HEK293 (cell line): ENCODE results near the gene MATN1.
A peak's percentile ranks its signal among the peaks of the same experiment; 100 is the strongest.

Experiments used
- CTCF ChIA-PET: fragments of 350-600 bp; formaldehyde crosslinking; extraction: SDS; loops from one replicate; lab custom pipeline; 2021; ENCODE audit warnings: antibody characterized with exemption; lab: Yijun Ruan, JAX
- POLR2A ChIA-PET: fragments of 300-600 bp; formaldehyde crosslinking; extraction: SDS; loops from one replicate; lab custom pipeline; 2020; ENCODE audit warnings: antibody characterized with exemption, inconsistent platforms; lab: Yijun Ruan, JAX
- H3K27ac ChIP-seq: fragments of 200-500 bp; sonication (Bioruptor generic); 2 replicates; pipeline ENCODE4 v1.5.1; 2014; ENCODE audit warnings: low read depth, low read length, control low read depth, inconsistent platforms; ENCODE audit errors: extremely low read depth
- H3K36me3 ChIP-seq, 2 experiments: fragments of 200-500 bp in 1 of 2; sonication (Bioruptor generic) in 1 of 2; 1 replicate in 1 of 2; 2 replicates in 1 of 2; pipeline ENCODE4 v1.5.1; 2014 to 2017; ENCODE audit warnings: inconsistent platforms in 2 of 2, low read length in 2 of 2; ENCODE audit not compliant: control insufficient read depth in 2 of 2, insufficient read depth in 1 of 2
- H3K4me1 ChIP-seq: fragments of 200-500 bp; sonication (Bioruptor generic); 2 replicates; pipeline ENCODE4 v1.5.1; 2014; ENCODE audit warnings: mild to moderate bottlenecking, low read length, inconsistent platforms; ENCODE audit not compliant: control insufficient read depth, insufficient read depth
- H3K4me3 ChIP-seq: 2 replicates; pipeline ENCODE4 v1.5.1; 2011; ENCODE audit warnings: low read depth, mild to moderate bottlenecking, control low read depth, low read length, moderate library complexity
- H3K9me3 ChIP-seq: fragments of 200-500 bp; sonication (Bioruptor generic); 2 replicates; pipeline ENCODE4 v1.5.1; 2014; ENCODE audit warnings: low read depth, low read length, inconsistent platforms; ENCODE audit not compliant: control insufficient read depth, insufficient read depth
- AEBP2 ChIP-seq: fragments of 450-650 bp; formaldehyde crosslinking; IDR thresholded peaks from 2 replicates; pipeline ENCODE4 v1.5.1; 2016; ENCODE audit warnings: missing biosample characterization, missing genetic modification characterization, borderline replicate concordance
- EGR2 ChIP-seq: fragments of 450-650 bp; formaldehyde crosslinking; IDR thresholded peaks from 2 replicates; pipeline ENCODE4 v1.5.1; 2016; ENCODE audit warnings: low read depth, missing biosample characterization, missing genetic modification characterization
- GFI1B ChIP-seq: fragments of 450-650 bp; formaldehyde crosslinking; IDR thresholded peaks from 2 replicates; pipeline ENCODE4 v1.5.1; 2016; ENCODE audit warnings: missing biosample characterization, missing genetic modification characterization
- GLI2 ChIP-seq: fragments of 450-650 bp; formaldehyde crosslinking; IDR thresholded peaks from 2 replicates; pipeline ENCODE4; 2017; ENCODE audit warnings: missing biosample characterization, missing genetic modification characterization, low read depth, borderline replicate concordance
- HOXA7 ChIP-seq: sonication (generic); formaldehyde crosslinking; IDR thresholded peaks from 2 replicates; pipeline ENCODE4 v1.8.1; 2022; ENCODE audit warnings: missing genetic modification reagents, borderline replicate concordance
- KLF10 ChIP-seq: fragments of 450-650 bp; IDR thresholded peaks from 2 replicates; pipeline ENCODE4 v1.5.1; 2018; ENCODE audit warnings: missing biosample characterization, mild to moderate bottlenecking, missing genetic modification characterization
- KLF7 ChIP-seq: fragments of 450-650 bp; formaldehyde crosslinking; IDR thresholded peaks from 2 replicates; pipeline ENCODE4 v1.5.1; 2016; ENCODE audit warnings: missing biosample characterization, missing genetic modification characterization, borderline replicate concordance
- MYNN ChIP-seq: fragments of 450-650 bp; formaldehyde crosslinking; IDR thresholded peaks from 2 replicates; pipeline ENCODE4 v1.5.1; 2016; ENCODE audit warnings: missing biosample characterization, missing genetic modification characterization, borderline replicate concordance
- PATZ1 ChIP-seq: fragments of 450-650 bp; formaldehyde crosslinking; IDR thresholded peaks from 2 replicates; pipeline ENCODE4 v1.5.1; 2016; ENCODE audit warnings: missing biosample characterization, missing genetic modification characterization
- SCRT2 ChIP-seq: fragments of 450-650 bp; formaldehyde crosslinking; IDR thresholded peaks from 2 replicates; pipeline ENCODE4 v1.5.1; 2016; ENCODE audit warnings: missing biosample characterization, missing genetic modification characterization
- WT1 ChIP-seq: fragments of 450-650 bp; formaldehyde crosslinking; IDR thresholded peaks from 2 replicates; pipeline ENCODE4 v1.5.1; 2016; ENCODE audit warnings: missing biosample characterization, missing genetic modification characterization
- ZBTB20 ChIP-seq: fragments of 450-650 bp; formaldehyde crosslinking; IDR thresholded peaks from 2 replicates; pipeline ENCODE4 v1.5.1; 2016; ENCODE audit warnings: missing biosample characterization, missing genetic modification characterization
- ZFHX2 ChIP-seq: fragments of 450-650 bp; formaldehyde crosslinking; conservative IDR thresholded peaks from 2 replicates; pipeline ENCODE4 v1.5.1; 2016; ENCODE audit warnings: missing biosample characterization, missing genetic modification characterization
- ZNF138 ChIP-seq: fragments of 450-650 bp; formaldehyde crosslinking; IDR thresholded peaks from 2 replicates; pipeline ENCODE4 v1.5.1; 2016; ENCODE audit warnings: missing biosample characterization, missing genetic modification characterization, borderline replicate concordance
- ZNF169 ChIP-seq: fragments of 450-650 bp; formaldehyde crosslinking; IDR thresholded peaks from 2 replicates; pipeline ENCODE4 v1.5.1; 2016; ENCODE audit warnings: missing biosample characterization, missing genetic modification characterization
- ZNF18 ChIP-seq: fragments of 450-650 bp; formaldehyde crosslinking; IDR thresholded peaks from 2 replicates; pipeline ENCODE4 v1.5.1; 2016; ENCODE audit warnings: missing biosample characterization, missing genetic modification characterization
- ZNF2 ChIP-seq: fragments of 450-650 bp; formaldehyde crosslinking; IDR thresholded peaks from 2 replicates; pipeline ENCODE4 v1.5.1; 2016; ENCODE audit warnings: missing biosample characterization, missing genetic modification characterization
- ZNF266 ChIP-seq: fragments of 450-650 bp; formaldehyde crosslinking; IDR thresholded peaks from 2 replicates; pipeline ENCODE4 v1.5.1; 2016; ENCODE audit warnings: missing biosample characterization, missing genetic modification characterization, low read depth
- ZNF391 ChIP-seq: fragments of 450-650 bp; formaldehyde crosslinking; IDR thresholded peaks from 2 replicates; pipeline ENCODE4 v1.5.1; 2016; ENCODE audit warnings: low read depth, missing biosample characterization, missing genetic modification characterization, borderline replicate concordance
- ZNF404 ChIP-seq: fragments of 450-650 bp; formaldehyde crosslinking; IDR thresholded peaks from 2 replicates; pipeline ENCODE4 v1.5.1; 2017; ENCODE audit warnings: missing biosample characterization, missing genetic modification characterization
- ZNF416 ChIP-seq: fragments of 450-650 bp; formaldehyde crosslinking; IDR thresholded peaks from 2 replicates; pipeline ENCODE4 v1.5.1; 2016; ENCODE audit warnings: missing biosample characterization, missing genetic modification characterization
- ZNF585B ChIP-seq: fragments of 450-650 bp; formaldehyde crosslinking; IDR thresholded peaks from 2 replicates; pipeline ENCODE4 v1.5.1; 2016; ENCODE audit warnings: missing biosample characterization, missing genetic modification characterization
- ZNF621 ChIP-seq: fragments of 450-650 bp; formaldehyde crosslinking; IDR thresholded peaks from 2 replicates; pipeline ENCODE4 v1.5.1; 2017; ENCODE audit warnings: missing biosample characterization, missing genetic modification characterization
- ZNF658 ChIP-seq: fragments of 450-650 bp; formaldehyde crosslinking; IDR thresholded peaks from 2 replicates; pipeline ENCODE4; 2016; ENCODE audit warnings: missing biosample characterization, missing genetic modification characterization
- ZNF776 ChIP-seq: fragments of 450-650 bp; formaldehyde crosslinking; IDR thresholded peaks from 2 replicates; pipeline ENCODE4 v1.5.0; 2017; ENCODE audit warnings: missing biosample characterization, missing genetic modification characterization, borderline replicate concordance
- ZNF791 ChIP-seq: fragments of 450-650 bp; formaldehyde crosslinking; IDR thresholded peaks from 2 replicates; pipeline ENCODE4 v1.5.1; 2016; ENCODE audit warnings: missing biosample characterization, missing genetic modification characterization

The MATN1 gene

GRCh38 chr1:30668546-30669327 is 54.6 kb downstream of the MATN1 start:
- TF ChIP-seq WT1 (tag by site-specific recombination) (no peak), SCRT2 (tag by site-specific recombination) (no peak), ZNF585B (tag by site-specific recombination) (no peak), ZNF791 (no peak), ZNF18 (tag by site-specific recombination) (no peak), ZNF658 (no peak), EGR2 (peak; percentile 56), ZFHX2 (tag by site-specific recombination) (peak; percentile 56), ZNF266 (tag by site-specific recombination) (no peak), KLF10 (tag by site-specific recombination) (no peak), MYNN (no peak), ZNF776 (tag by site-specific recombination) (no peak), GFI1B (tag by site-specific recombination) (no peak), ZNF138 (tag by site-specific recombination) (no peak), ZBTB20 (tag by site-specific recombination) (no peak), AEBP2 (no peak)
- TF ChIP-seq, all 188 proteins: peak for 2
- Histone ChIP-seq H3K36me3 (no peaks in the 10 kb centered on the region), H3K4me3 (no peak overlapping the region), H3K4me1 (no peaks in the 10 kb centered on the region), H3K27ac (no peak overlapping the region), H3K9me3 (no peaks in the 10 kb centered on the region)
- POLR2A ChIA-PET = no interaction called here
- CTCF ChIA-PET = interaction anchor here (1.5 kb wide), 1 partner anchor 39 kb away, joined by 3 read pairs; no protein-coding TSS in a partner anchor

GRCh38 chr1:30668024-30668423 is 55.4 kb downstream of the MATN1 start:
- ChIA-PET POLR2A (no interaction called here), CTCF (interaction anchor here (1.1 kb wide), 1 partner anchor 40 kb away, joined by 4 read pairs; no protein-coding TSS in a partner anchor)
- H3K4me3 ChIP-seq = no peak overlapping the region
- H3K4me1 ChIP-seq = no peaks in the 10 kb centered on the region
- TF ChIP-seq ZNF404 (tag by site-specific recombination) (no peak), PATZ1 (tag by site-specific recombination) (no peak), ZNF169 (tag by site-specific recombination) (no peak), ZNF391 (no peak), GLI2 (no peak), KLF7 (tag by site-specific recombination) (no peak), ZNF416 (tag by site-specific recombination) (no peak), ZNF621 (tag by site-specific recombination) (no peak), ZNF2 (tag by site-specific recombination) (no peak), HOXA7 (CRISPR knock-in tag) (no peak)
- no peaks in the 10 kb centered on the region for H3K36me3 ChIP-seq
- H3K27ac ChIP-seq = no peak overlapping the region
- no peaks in the 10 kb centered on the region for H3K9me3 ChIP-seq
